ENCODE data around the gene CDYL. TPM values are rescaled to one million over a fixed set of nuclear protein-coding genes. Genes with fewer than 3 reads are reported as not detected.

The CDYL gene
- polyA plus RNA-seq, 1 donor from 2014 or later: 27.8 TPM

Other genes starting within 250 kb of the CDYL start
- gene RPP40, start 227.6 kb downstream of the CDYL start, polyA plus RNA-seq (ENCODE audit: insufficient read depth, low read depth, low replicate concordance): 9.0 TPM